Trophoblast cell (in vitro differentiated cells and primary cell): Measurements from ENCODE around the gene MRPL53.

Experiments
- DNase-seq, 2 donors: peaks; one replicate each; pipeline ENCODE4 v3.0.0-alpha.2; 2016
- H2AFZ ChIP-seq: 2 replicates; pipeline ENCODE4 v1.6.1; 2013; ENCODE audit warnings: low read length, moderate library complexity, mild to moderate bottlenecking; ENCODE audit not compliant: insufficient read depth, poor library complexity
- H2AK5ac ChIP-seq: 2 replicates; pipeline ENCODE4 v1.6.1; 2013; ENCODE audit warnings: mild to moderate bottlenecking, low read length
- H2BK120ac ChIP-seq: 2 replicates; pipeline ENCODE4 v1.6.1; 2013; ENCODE audit warnings: low read length, mild to moderate bottlenecking, moderate library complexity; ENCODE audit not compliant: insufficient read depth, poor library complexity
- H2BK12ac ChIP-seq: 2 replicates; pipeline ENCODE4 v1.6.1; 2013; ENCODE audit warnings: mild to moderate bottlenecking, low read length, moderate library complexity
- H2BK5ac ChIP-seq: 2 replicates; pipeline ENCODE4 v1.6.1; 2013; ENCODE audit warnings: low read length, low read depth, moderate library complexity, mild to moderate bottlenecking; ENCODE audit not compliant: poor library complexity
- H3K14ac ChIP-seq: 2 replicates; pipeline ENCODE4 v1.6.1; 2013; ENCODE audit warnings: mild to moderate bottlenecking, low read length
- H3K18ac ChIP-seq: 2 replicates; pipeline ENCODE4 v1.6.1; 2013; ENCODE audit warnings: mild to moderate bottlenecking, low read length
- H3K23ac ChIP-seq: 2 replicates; pipeline ENCODE4 v1.6.1; 2013; ENCODE audit warnings: low read length
- H3K27ac ChIP-seq: 2 replicates; pipeline ENCODE4 v1.5.1; 2013; ENCODE audit warnings: low read depth, mild to moderate bottlenecking, inconsistent platforms, low read length, moderate library complexity
- H3K27me3 ChIP-seq: 2 replicates; pipeline ENCODE4 v1.6.1; 2013; ENCODE audit warnings: inconsistent platforms, mild to moderate bottlenecking, low read length, moderate library complexity; ENCODE audit not compliant: insufficient read depth
- H3K36me3 ChIP-seq, 2 experiments: 1 replicate in 1 of 2; 2 replicates in 1 of 2; pipeline ENCODE4 v1.6.1; 2013; ENCODE audit warnings: low read length in 2 of 2, mild to moderate bottlenecking in 2 of 2, moderate library complexity in 1 of 2; ENCODE audit not compliant: insufficient read depth in 2 of 2, control insufficient read depth in 1 of 2
- H3K4ac ChIP-seq: 2 replicates; pipeline ENCODE4 v1.6.1; 2013; ENCODE audit warnings: low read depth, mild to moderate bottlenecking, low read length, moderate library complexity
- H3K4me1 ChIP-seq, 2 experiments: 1 replicate in 1 of 2; 2 replicates in 1 of 2; pipeline ENCODE4 v1.6.1; 2013; ENCODE audit warnings: low read length in 2 of 2, mild to moderate bottlenecking in 2 of 2, moderate library complexity in 1 of 2; ENCODE audit not compliant: insufficient read depth in 2 of 2, control insufficient read depth in 1 of 2
- H3K4me2 ChIP-seq: 2 replicates; pipeline ENCODE4 v1.6.1; 2013; ENCODE audit warnings: inconsistent platforms, mild to moderate bottlenecking, low read length, moderate library complexity
- H3K4me3 ChIP-seq: 2 replicates; pipeline ENCODE4 v1.5.1; 2013; ENCODE audit warnings: mild to moderate bottlenecking, low read depth, low read length, inconsistent platforms
- H3K79me1 ChIP-seq: one replicate; pipeline ENCODE4 v1.6.1; 2013; ENCODE audit warnings: low read length
- H3K79me2 ChIP-seq: 2 replicates; pipeline ENCODE4 v1.6.1; 2013; ENCODE audit warnings: low read length, mild to moderate bottlenecking; ENCODE audit not compliant: control insufficient read depth, insufficient read depth, poor library complexity
- H3K9ac ChIP-seq: 2 replicates; pipeline ENCODE4 v1.6.1; 2013; ENCODE audit warnings: mild to moderate bottlenecking, low read length
- H3K9me3 ChIP-seq: 2 replicates; pipeline ENCODE4 v1.6.1; 2013; ENCODE audit warnings: low read depth, mild to moderate bottlenecking, control low read depth, inconsistent platforms, low read length; ENCODE audit not compliant: insufficient read depth
- H4K12ac ChIP-seq: 2 replicates; pipeline ENCODE4 v1.6.1; 2013; ENCODE audit warnings: low read depth, mild to moderate bottlenecking, low read length, moderate library complexity
- H4K8ac ChIP-seq: 2 replicates; pipeline ENCODE4 v1.6.1; 2013; ENCODE audit warnings: low read depth, mild to moderate bottlenecking, low read length, moderate library complexity
- H4K91ac ChIP-seq: one replicate; pipeline ENCODE4 v1.6.1; 2013; ENCODE audit warnings: low read depth, mild to moderate bottlenecking, low read length, moderate library complexity
- WGBS: extraction: QIAGEN DNeasy Blood & Tissue Kit; methylation state at CpG from one replicate; pipeline ENCODE4 v1.1.7; 2013; ENCODE audit warnings: missing lambda C conversion rate; ENCODE audit not compliant: insufficient read length, insufficient coverage; ENCODE audit errors: extremely low coverage; 5-methylcytosine and 5-hydroxymethylcytosine counted together

The MRPL53 gene

DNA sequence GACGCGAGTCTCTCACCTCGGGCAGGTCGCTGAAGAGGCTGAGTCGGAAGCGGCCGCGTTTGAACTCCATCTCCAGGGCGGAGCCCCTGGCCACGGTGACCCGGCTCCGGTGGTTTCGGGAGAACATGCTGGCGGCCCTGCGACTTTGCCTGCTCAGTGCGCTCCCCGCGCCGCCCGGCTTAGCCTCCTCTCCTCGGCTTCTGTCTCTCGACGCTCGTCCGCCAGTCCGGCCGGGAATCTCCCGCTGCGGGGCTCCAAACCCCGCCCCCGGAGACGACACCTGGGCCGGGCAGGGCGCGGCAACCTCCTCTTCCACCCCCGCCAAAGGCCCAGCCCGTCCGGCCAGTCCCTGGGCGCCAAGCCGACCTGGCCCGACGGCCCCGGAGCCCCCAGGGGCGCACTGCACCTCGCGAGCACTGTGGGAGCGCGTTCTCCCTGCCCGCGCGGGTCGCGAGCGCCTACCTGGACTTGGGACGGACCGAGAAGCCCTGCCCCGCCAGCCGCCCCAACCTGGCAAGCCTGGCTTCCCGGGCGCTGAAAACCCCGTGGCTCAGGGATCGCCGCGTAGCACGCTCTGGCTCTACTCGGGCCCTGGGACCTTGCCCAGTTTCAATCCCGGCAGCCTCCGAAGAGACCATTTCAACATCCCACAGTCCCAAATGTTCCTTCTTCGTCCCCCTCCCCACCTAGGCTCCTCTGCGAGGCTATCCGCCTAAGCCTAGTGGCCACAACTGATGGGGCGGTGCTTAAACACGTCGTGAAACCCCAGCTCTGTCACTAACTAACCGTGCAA, 30.6 kb downstream of the MRPL53 start, which contains the start of gene RTKN:
Gene RTKN (minus strand): TSS at position 248 of the 793 bp plus-strand sequence. CDS start 121 bp downstream, at position 127.
- H3K27ac ChIP-seq, result peak within 1 kb of the TSS; percentile 94
- H2BK5ac ChIP-seq, result peak within 1 kb of the TSS; percentile 86
- H3K18ac ChIP-seq, result peak within 1 kb of the TSS; percentile 69
- peak within 1 kb of the TSS; percentile 79 for H3K14ac ChIP-seq
- peak within 1 kb of the TSS; percentile 67 for H2AK5ac ChIP-seq
- H3K9ac ChIP-seq, result peak within 1 kb of the TSS; percentile 81
- H4K8ac ChIP-seq, result peak within 1 kb of the TSS; percentile 86
- peaks cover 5 to 8% of the 10 kb centered on the region in 2 experiments for H3K36me3 ChIP-seq
- peaks cover 14 to 17% of the 10 kb centered on the region in 2 experiments for H3K4me1 ChIP-seq
- H3K4me2 ChIP-seq, result peak within 1 kb of the TSS; percentile 78
- peak within 1 kb of the TSS; percentile 16 for H2BK12ac ChIP-seq
- H3K9me3 ChIP-seq, result no peaks in the 10 kb centered on the region
- no peaks in the 10 kb centered on the region for H3K27me3 ChIP-seq
- H4K12ac ChIP-seq, result peak within 1 kb of the TSS; percentile 85
- peak within 1 kb of the TSS; percentile 80 for H4K91ac ChIP-seq
- H3K4me3 ChIP-seq, result peak within 1 kb of the TSS; percentile 84
- no CpG with 5 or more reads among the region's 75 CpGs for WGBS
- peak within 1 kb of the TSS; percentile 72 for H2BK120ac ChIP-seq
- peak within 1 kb of the TSS; percentile 51 for H3K4ac ChIP-seq
- peak within 1 kb of the TSS; percentile 87 for H2AFZ ChIP-seq
- peaks cover 32% of the 10 kb centered on the region for H3K79me2 ChIP-seq
- H3K23ac ChIP-seq, result no peak within 1 kb of the TSS
- peak; percentile 83 for DNase-seq
- peaks cover 26% of the 10 kb centered on the region for H3K79me1 ChIP-seq

DNA sequence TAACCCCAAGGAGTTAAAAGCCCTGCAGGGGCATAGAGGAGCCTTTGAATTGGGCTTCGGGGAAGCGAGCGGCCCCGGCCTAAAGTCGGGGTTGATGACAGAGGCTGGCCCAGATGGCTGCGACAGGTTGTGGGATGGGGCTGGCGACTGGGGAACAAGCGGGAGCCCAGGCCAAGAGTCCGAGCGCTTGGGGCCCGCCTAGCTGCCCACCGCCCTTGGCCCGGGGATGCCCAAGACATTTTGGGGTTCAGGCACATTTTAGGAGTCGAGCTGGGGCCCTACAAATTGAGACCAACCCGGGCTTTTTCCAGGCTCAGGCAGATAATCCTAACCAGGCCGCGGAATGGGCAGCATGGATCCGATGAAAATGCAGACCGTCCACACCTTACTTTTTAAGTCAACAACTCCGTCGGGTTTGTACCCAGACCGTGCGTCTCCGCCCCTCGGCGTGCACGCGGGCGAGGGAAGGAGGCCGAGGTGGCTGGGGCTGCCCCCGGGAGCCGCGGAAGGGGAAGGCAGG, 31.2 kb downstream of the MRPL53 start:
- H2BK5ac ChIP-seq, result peak overlapping the region; percentile 86
- H4K12ac ChIP-seq, result peak overlapping the region; percentile 85

DNA sequence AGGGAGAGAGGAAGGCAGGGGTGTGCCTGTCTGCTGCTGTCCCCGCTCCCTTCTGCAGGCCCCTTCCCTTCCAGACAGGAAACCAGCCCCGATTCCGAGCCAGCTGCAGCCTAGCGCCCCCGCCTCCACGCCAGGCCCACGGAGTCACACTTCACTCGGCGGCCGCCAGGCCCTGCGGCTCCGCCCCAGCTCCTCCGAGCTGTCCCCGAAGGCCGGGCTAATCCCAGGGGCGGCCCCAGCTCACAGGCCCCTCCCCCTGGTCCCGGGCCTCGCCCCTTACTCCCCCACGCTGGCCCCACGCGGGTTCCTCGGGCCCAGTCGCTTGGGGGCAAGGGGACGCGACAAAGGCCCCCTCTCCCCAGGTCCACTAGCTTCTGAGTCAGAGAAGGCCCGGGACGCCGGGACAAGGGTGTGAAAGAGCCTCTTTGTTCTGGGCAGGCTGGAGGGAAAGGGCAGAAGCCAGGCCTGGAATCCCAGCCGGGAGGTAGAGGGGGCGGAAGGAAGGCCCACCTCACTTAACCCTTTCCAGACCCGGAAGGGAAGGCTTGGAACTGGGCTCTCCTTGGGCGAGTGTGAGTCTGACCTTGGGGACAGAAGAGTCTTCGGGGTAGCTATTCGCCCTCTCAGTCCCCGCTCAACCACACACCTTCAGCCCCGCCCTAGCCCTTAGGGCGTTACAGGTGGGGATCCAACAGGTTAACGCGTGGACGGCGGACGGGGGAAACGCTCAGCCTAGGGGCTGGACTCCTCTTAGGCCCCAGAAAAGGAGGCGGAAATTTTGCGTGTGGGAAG, 31.9 kb downstream of the MRPL53 start:
- Histone ChIP-seq H2BK120ac (peak overlapping the region; percentile 73), H4K8ac (peak overlapping the region; percentile 86), H3K9me3 (no peaks in the 10 kb centered on the region), H3K9ac (peak overlapping the region; percentile 90), H4K91ac (peak overlapping the region; percentile 95), H3K79me2 (peaks cover 40% of the 10 kb centered on the region), H3K27me3 (no peaks in the 10 kb centered on the region), H3K36me3 (peaks cover 18 to 19% of the 10 kb centered on the region in 2 experiments), H3K23ac (no peak overlapping the region), H2AFZ (peak overlapping the region; percentile 48), H3K18ac (peak overlapping the region; percentile 83), H3K4me3 (peak overlapping the region; percentile 84), H4K12ac (peak overlapping the region; percentile 75), H3K4ac (peak overlapping the region; percentile 84), H2BK5ac (peak overlapping the region; percentile 86), H3K79me1 (peaks cover 26% of the 10 kb centered on the region), H3K4me2 (peak overlapping the region; percentile 78), H2AK5ac (peak overlapping the region; percentile 82), H3K4me1 (peaks cover 14 to 17% of the 10 kb centered on the region in 2 experiments), H3K14ac (peak overlapping the region; percentile 91), H3K27ac (peak overlapping the region; percentile 94), H2BK12ac (no peak overlapping the region)
- DNase-seq, result peak; percentile 64 to 65
- WGBS, result no CpG with 5 or more reads among the region's 45 CpGs

More for the DNA sequence above, 31.2 kb downstream of the MRPL53 start:
- Histone ChIP-seq H2AK5ac (peak overlapping the region; percentile 67), H3K4me2 (peak overlapping the region; percentile 78), H3K4ac (peak overlapping the region; percentile 50), H3K4me3 (peak overlapping the region; percentile 84), H3K27ac (peak overlapping the region; percentile 94), H3K79me2 (peaks cover 36% of the 10 kb centered on the region), H3K14ac (peak overlapping the region; percentile 79), H4K91ac (peak overlapping the region; percentile 80), H4K8ac (peak overlapping the region; percentile 78), H2BK12ac (no peak overlapping the region), H3K27me3 (no peaks in the 10 kb centered on the region), H3K9me3 (no peaks in the 10 kb centered on the region), H3K36me3 (peaks cover 11 to 14% of the 10 kb centered on the region in 2 experiments), H2AFZ (peak overlapping the region; percentile 87), H3K79me1 (peaks cover 26% of the 10 kb centered on the region), H3K23ac (no peak overlapping the region), H3K9ac (peak overlapping the region; percentile 81), H3K4me1 (peaks cover 14 to 17% of the 10 kb centered on the region in 2 experiments), H2BK120ac (peak overlapping the region; percentile 45), H3K18ac (peak overlapping the region; percentile 64)
- no peak for DNase-seq
- no CpG with 5 or more reads among the region's 33 CpGs for WGBS

DNA sequence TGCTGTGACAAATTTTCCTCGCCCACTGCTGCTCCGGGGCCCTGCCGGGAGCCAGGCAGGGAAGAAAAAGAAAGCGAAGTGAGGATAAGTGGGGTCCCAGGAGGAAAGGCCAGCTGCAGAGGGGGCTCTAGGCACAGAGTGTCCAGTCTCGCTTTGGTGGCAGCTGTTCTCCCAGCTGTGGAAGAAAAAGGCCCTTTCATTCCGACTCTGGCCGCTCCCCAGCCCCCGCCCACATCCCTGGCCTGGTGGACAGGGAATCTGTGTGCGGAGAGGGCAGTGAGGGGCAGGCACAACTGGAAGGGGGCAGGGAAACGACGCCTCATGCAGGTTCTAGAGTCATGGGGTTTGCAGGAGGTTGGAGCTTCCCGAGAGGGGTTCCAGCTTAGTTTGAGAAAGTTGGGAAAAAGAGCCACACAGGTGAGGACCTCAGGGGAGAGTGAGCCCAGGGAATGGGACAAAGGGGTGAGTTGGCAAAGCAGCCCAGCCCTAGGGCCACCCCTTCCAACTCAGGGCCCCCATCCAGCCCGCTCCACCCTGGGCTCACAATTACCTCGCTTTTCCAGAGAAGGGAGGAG, 32.6 kb downstream of the MRPL53 start:
- no CpG with 5 or more reads among the region's 14 CpGs for WGBS

More for the DNA sequence above, 32.6 kb downstream of the MRPL53 start:
- peaks cover 19 to 25% of the 10 kb centered on the region in 2 experiments for H3K36me3 ChIP-seq
- no peaks in the 10 kb centered on the region for H3K27me3 ChIP-seq
- peak overlapping the region; percentile 91 for H3K14ac ChIP-seq
- H3K9ac ChIP-seq, result peak overlapping the region; percentile 90
- H2AK5ac ChIP-seq, result peak overlapping the region; percentile 82
- peak overlapping the region; percentile 15 for H2BK12ac ChIP-seq
- peaks cover 40% of the 10 kb centered on the region for H3K79me2 ChIP-seq
- H2BK5ac ChIP-seq, result peak overlapping the region; percentile 83
- peak overlapping the region; percentile 83 for H3K18ac ChIP-seq
- no peaks in the 10 kb centered on the region for H3K9me3 ChIP-seq
- peak overlapping the region; percentile 75 for H4K12ac ChIP-seq
- H2BK120ac ChIP-seq, result peak overlapping the region; percentile 73
- peak overlapping the region; percentile 94 for H3K27ac ChIP-seq
- H3K4me1 ChIP-seq, result peaks cover 14 to 17% of the 10 kb centered on the region in 2 experiments
- no peak for DNase-seq
- no peak overlapping the region for H3K23ac ChIP-seq
- H3K79me1 ChIP-seq, result peaks cover 26% of the 10 kb centered on the region
- H4K91ac ChIP-seq, result peak overlapping the region; percentile 95
- peak overlapping the region; percentile 78 for H3K4me2 ChIP-seq
- H2AFZ ChIP-seq, result peak overlapping the region; percentile 48
- H3K4me3 ChIP-seq, result peak overlapping the region; percentile 72
- peak overlapping the region; percentile 84 for H3K4ac ChIP-seq
- peak overlapping the region; percentile 86 for H4K8ac ChIP-seq
